NCI-H1930 (cell line): ENCODE data around the gene MRPS17.
"Not testable (repeated sequence)": the region's sequence is repeated elsewhere in the genome, so short reads cannot be mapped to it uniquely, and the experiment has no call there.

Experiments used
- DNase-seq, 2 experiments: peaks; one replicate each; lab custom pipeline; 2025; lab: John Stamatoyannopoulos, UW

MRPS17 gene

DNA sequence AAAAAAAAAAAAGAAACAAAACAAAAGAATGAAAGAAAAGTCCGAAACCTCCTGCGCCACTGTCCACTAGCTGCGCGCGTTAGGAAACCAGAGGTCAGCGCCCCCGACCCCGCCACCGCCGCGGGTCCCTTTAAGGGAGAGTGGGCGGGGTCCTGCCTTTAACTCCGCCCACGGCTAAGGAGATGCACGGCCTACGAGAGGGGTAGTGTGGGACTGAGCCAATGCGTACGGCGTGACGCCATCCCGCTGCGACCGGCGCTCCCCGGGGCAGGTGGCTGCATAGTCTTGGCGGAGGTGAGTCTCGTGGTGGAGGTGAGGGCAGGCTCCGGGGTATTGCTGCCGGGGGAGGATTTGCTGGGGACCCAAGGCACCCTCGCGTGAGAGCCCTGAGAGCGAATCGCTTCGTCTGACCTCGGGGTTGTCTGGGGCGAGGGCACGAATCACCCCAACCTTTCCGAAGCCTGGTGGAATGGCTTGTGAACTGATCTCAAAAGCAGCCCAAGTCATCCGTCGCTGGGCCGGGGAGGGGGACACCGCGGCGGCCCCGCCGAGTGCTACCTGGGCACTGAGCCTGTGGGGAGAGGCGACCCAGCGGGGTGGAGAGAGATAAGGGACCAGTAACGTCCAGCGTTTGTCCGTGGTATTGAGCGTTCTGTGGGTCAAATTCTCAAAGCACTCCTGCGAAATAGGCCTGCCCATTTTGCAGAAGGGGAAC is at the start of gene MRPS17:
MRPS17 (plus strand) TSS at position 241 of the 715 bp plus-strand sequence. CDS start 1,319 bp downstream, outside the sequence.
- peak; percentile 90 to 91 for DNase-seq

DNA sequence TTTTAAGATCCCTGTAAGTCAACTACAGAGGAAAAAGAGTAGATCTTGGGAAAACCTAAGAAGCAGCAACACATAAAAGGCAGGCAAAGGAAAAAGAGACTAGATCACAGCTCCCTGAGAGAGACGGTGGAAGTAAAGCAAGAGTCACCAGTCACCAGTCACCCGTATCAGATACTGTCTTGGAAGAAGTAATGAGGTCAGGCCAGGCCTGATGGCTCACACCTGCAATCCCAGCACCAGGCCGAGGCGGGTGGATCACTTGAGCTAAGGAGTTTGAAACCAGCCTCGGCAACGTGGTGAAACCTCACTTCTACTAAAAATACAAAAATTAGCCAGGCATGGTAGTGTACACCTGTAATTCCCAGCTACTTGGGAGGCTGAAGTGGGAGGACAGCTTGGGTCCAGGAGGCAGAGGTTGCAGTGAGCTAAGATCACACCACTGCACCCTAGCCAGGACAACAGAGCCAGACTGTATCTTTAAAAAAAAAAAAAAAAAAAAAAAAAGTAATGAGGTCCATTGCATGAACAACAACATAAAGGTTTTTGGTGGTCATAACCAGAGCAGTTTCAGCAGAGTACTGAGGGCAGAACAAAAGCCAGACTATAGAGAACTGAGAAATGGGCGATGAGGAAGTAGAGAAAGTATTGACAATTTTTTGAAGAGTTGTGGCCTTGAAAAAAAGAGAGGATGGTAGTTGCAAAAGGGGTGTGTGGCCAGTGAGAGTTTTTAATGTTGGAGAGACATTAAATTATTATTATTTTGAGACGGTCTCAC is 47.5 kb upstream of the MRPS17 start:
- DNase-seq, result no peak

DNA sequence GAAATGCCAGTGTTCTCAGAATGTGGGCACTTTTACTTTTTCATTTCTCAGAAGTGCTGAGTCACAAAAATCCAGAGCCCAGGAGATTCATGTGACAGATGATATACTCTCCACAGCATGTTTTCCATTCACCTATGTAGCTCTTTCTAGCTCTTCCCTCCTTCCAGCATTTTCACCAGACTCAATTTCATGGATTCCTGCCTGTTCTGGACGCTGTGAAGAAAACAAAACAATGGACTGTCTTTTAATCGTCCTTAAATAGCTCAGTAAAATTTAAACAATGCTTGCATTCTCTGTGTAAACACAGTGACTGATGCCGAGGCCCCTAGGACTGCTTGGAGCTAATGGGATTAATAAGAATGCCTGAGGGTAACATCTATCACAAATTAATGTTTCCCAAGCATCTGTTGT is 38.9 kb upstream of the MRPS17 start:
- DNase-seq, result no peak

DNA sequence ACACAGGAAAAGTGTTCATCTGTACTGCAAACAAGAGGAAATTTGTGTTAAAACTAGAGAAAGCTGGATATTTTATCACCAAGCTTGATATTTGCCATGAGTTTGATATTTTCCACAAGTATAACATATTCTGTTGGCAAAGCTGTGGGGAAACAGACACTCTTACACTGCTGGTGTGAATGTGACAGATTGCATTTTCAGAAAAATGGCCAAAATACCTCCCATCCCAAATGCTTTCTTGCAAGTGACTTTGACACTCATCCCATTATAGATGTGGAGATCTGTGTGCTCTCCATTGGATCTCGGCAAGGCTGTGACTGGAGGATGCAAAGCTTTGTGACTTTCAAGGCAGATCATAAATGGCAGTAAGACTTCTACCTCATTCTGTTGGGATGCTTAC is 33.9 kb upstream of the MRPS17 start:
- no peak for DNase-seq

DNA sequence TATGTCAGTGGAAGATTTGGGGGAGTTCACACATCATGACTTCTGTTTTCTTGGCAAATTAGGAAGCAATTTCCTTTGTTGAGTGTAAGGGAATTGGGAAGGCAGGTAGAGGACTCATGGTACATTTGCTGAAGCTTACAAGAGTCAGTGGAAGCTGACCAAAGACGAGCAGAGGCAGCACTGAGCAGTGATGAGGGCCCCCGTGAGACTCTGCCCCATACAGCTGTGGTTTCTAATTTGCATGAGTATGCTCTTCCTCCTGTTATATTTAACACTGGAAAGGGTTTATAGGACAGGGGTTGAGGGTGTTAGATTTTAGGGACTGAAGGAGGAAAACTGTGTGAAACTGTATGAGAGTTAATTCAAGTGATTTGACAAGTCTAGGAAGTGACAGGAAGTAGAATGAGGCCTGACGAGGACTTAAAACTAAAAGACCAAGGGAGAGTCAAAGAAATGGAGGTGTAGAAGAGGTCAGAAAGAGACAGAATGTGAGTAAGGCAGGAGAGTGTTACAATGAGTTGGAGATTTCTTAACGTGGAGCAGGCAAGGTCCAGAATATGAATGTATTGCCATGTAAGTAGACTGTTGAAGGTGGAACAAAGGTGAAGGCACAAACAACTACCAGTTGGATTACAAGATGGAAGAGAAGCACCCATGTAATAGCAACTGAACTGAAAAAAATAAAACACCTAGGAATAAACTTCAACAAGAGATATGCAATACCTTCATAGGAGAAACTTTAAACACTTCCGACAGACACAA is 23.5 kb upstream of the MRPS17 start:
- DNase-seq, result no peak

DNA sequence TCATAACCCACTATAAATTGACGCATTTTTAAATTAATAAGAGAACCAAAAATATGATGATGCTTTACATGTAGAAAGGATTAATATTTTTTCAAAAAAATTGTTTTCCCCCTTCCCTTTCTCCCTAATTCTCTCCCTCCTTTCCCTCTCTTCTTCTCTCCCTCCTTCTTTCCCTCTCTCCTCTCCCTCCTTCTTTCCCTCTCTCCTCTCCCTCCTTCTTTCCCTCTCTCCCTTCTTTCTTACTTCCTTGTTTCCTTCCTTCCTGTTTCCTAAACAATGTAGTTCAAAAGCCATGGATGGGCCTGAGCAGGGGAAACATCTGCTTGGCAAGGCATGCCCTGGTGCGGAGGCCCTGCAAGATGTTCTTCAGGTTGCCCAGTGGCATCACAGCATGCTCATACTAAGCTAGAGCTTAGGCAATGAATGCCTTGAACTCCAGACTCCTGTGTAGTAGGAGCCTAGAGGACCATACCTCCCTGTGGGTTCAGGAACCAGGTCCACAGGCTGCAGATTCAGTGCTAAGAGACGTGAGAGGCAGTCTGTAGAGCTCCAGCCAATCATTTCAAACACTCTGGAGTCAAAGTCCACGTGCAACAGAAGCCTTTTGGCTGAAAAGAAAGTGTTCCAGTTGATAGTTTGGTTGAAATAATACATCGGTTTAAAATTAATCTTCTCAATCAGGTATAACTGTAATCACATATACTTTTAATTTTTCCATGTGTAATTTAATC is 20.1 kb upstream of the MRPS17 start:
- no peak for DNase-seq

DNA sequence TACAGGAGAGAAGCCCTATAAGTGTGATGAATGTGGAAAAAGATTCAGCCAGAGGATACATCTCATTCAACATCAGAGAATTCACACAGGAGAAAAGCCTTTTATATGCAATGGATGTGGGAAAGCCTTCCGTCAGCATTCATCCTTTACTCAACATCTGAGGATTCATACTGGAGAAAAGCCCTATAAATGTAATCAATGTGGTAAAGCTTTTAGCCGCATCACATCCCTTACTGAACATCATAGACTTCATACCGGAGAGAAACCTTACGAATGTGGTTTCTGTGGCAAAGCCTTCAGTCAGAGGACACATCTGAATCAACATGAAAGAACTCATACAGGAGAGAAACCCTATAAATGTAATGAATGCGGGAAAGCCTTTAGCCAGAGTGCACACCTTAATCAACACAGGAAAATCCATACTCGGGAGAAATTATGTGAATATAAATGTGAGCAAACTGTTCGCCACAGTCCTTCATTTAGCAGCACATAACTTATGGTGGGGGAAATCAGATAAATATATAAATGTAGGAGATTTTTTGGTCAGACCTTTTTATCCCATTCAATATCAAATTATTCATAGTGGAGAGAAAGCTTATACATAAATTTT is 12.1 kb upstream of the MRPS17 start:
- DNase-seq, result no peak

DNA sequence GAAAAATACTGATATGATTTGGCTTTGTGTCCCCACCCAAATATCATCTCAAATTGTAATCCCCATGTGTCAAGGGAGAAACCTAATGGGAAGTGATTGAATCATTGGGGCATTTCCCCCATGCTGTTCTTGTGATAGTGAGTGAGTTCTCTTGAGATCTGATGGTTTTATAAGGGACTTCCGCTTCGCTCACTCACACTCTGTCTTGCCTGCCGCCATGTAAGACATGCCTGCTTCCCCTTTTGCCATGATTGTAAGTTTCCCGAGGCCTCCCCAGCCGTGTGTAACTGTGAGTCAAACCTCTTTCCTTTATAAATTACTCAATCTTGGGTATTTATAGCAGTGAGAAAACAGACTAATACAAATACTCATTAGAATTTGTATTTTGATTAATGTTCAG is 5.1 kb upstream of the MRPS17 start:
- DNase-seq, result no peak

DNA sequence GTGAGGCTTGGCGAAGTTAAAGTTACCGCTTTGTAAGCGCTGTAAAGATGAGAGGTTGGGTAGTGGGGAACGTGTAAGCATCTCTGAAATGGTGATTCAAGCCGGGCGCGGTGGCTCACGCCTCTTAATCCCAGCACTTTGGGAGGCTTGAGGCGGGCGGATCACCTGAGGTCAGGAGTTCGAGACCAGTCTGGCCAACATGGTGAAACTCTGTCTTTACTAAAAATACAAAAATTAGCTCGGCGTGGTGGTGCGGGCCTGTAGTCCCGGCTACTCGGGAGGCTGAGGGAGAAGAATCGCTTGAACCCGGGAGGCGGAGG is 635 bp downstream of the MRPS17 start:
- not testable (repeated sequence) for DNase-seq

DNA sequence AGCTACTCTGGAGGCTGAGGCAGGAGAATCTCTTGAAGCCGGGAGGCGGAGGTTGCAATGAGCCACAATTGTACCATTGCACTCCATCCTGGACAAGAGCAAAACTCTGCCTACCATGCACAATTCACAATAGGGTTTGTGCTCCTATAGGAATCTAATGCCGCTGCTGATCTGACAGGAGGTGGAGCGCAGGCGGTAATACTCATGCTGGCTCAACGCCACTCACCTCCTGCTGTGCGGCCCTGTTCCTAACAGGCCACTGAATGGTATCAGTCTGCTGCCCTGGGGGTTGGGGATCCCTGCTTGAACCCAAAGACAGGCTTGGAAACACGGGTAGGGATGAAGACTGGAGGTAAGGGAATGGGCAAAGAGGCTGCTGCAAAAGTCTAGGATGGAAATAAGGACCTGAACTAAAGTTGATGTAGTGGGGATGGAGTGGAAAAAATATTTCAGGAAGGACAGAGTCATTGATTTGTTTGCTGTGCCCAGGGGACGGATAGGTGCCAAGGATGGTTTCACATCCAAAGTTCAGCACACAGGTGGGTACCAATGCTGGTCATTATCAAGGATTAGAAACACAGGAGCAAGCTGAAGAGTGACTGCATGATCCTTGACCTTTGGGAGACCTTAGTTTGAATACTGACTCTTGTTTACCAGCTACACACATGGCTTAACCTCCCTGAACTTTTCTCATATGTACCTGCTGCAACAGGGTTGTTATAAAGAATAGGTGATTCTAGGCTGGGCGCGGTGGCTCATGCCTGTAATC is 2.2 kb downstream of the MRPS17 start:
- DNase-seq, result no peak

DNA sequence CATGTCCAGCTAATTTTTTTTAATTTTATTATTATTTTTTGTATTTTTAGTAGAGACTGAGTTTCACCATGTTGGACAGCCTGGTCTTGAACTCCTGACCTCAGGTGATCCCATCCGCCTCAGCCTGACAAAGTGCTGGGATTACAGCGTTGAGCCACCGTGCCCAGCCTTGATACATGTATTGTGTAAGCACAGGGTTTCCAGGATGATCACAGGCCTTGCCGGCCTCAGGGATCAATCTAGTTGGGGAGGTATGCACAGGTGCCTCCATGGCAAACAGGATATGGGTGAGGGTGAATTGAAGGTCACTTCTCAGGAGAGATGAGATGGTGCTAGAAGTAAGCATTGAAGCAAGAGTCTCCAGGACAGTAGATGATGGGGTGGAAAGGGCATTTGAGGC is 5.5 kb downstream of the MRPS17 start:
- no peak for DNase-seq

DNA sequence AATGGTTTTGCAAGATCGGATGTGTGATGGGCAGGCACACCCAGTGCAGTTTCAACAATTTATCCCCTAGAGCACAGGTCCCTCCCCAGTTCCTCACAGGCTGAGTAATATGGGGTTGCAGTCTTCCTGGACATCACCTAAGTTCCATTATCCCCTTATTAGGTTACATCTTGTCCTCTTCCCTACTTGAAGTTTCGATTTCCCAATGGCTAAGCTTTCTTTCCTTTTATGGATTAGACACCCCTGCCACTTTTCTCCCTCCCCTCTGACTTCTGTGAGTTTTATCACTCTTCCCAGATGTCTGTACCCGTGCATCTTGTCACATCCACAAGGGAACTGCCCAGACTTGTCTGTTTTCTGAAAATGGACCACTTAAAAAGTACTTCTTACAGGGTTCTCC is 10.3 kb downstream of the MRPS17 start:
- no peak for DNase-seq

DNA sequence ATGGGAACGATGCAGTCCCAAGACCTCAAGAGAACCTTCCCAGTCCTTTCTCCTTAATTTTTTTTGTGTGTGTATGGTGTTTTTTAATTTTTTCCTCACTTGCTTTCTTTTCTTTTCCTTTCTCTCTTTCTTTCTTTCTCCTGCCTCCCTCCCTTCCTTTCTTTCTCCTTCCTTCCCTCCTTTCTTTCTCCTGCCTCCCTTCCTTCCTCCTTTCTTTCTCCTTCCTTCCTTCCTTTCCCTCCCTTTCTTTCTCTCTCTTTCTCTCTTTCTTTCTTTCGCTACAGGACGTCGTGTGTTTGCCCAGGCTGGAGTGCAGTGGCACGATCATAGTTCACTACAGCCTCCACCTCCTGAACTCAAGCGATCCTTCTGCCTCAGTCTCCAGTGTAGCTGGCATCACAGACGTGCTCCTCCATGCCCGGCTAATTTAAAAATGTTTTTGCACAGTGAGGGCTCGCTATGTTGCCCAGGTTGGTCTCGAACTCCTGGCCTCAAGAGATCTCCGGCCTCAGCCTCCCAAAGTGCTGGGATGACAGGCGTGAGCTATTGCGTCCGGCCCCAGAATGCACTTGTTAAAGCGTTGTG is 12.0 kb downstream of the MRPS17 start:
- DNase-seq, result no peak

DNA sequence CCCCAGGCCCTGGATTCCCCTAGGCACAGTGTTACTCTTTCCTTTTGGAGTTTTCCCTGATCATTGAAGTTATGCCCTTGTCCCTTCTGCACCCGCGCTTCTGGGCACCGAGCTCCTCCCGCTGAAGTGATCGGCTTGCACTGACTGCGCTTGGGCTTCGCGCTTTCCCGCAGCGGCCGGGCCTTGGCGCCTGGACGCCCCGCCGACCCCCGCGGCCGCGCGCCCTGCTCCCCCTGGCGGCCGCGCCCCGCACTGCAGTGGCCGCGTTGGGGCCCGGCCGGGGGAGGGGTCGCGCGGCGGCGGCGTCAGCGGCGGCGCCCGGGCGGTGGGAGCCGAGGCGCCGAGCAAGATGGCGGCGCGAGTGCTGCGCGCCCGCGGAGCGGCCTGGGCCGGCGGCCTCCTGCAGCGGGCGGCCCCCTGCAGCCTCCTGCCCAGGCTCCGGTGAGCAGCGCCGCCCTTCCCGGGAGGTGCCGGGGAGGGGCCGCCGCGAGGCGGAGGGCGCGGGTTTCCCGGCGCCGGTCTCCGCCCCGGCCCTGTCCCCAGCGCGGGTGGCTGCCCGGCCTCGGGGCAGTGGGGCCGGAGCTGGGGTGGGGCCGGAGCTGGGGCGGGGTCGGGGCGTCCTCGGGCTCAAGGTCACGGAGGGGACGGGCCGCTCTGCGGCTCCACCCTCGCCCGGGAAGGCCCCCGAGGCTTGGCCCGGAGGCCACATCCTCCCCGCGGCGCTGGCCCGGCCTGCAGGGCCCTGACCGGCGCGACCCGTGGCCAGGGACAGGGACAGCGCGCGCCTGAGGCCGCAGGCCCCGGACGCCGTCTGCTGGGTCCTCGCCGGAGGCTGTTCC is 12.8 kb downstream of the MRPS17 start, which contains the start of gene NIPSNAP2:
NIPSNAP2 (plus strand) TSS at position 325 of the 839 bp plus-strand sequence; CDS start at position 350, 25 bp downstream.
- DNase-seq, result peak; percentile 46 to 85

DNA sequence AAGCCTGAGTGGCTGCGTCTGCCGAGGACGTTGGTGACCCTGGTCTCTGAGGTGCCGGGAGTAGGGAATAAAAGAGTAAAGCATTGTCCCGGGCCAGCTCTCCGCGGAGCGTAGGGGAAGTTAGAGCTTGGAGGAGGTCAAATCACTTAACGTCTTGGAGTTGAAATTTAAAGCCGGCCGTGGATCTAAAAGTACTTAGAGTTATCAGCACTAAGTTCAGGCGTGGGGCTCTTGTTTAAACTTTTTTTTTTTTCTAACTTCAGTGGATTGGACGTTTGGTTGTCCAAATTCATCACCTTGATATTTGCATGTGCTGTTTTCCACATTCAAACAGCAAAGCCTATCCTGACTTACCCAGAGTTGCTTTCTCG is 13.4 kb downstream of the MRPS17 start:
- DNase-seq, result peak in 1 of 2 experiments; percentile 14

DNA sequence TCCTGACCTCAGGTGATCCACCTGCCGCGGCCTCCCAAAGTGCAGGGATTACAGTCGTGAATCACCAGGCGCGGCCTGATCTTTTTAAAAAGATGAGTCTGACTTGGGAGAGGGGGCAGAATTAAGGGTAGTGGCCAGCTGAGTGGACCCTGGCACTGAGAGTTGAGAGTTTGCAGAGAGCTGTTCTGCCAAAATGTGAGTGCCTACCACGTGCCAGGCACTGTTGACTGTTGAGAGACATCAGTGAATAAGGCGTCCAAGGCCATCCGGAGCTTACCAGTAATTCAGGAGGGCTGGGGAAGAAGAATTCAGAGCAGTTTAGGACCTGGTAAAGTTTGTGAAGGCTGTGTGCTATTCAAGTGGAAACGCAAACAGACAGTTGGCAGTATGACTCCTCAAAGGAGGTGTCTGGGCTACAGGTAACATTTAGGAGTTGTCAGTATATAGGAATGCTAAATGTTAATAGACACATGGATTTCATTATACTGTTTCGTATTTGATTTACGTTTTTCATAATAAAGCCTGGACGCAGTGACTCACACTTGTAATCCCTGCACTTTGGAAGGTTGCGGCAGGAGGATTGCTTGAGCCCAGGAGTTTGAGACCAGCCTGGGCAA is 14.2 kb downstream of the MRPS17 start:
- DNase-seq, result no peak

DNA sequence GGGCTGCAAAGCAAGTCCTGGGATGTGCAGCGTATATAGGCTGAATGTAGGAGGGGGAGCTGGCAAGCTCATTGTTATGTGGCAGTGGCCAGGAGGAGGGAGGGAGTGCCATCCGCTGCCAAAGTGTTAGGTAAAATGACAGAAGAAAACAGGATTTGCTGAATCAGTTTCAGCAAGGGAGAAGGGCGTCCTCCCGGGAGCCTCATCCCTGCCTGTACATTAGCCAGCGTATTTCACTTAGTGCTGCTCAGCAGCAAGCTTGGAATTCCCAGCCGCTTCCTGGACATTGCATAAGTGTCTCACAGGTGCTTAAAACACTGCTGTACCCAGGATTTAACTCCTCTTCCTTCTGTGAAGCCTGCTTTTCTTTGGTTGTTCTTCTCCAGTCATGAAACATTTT is 15.2 kb downstream of the MRPS17 start:
- DNase-seq, result no peak

DNA sequence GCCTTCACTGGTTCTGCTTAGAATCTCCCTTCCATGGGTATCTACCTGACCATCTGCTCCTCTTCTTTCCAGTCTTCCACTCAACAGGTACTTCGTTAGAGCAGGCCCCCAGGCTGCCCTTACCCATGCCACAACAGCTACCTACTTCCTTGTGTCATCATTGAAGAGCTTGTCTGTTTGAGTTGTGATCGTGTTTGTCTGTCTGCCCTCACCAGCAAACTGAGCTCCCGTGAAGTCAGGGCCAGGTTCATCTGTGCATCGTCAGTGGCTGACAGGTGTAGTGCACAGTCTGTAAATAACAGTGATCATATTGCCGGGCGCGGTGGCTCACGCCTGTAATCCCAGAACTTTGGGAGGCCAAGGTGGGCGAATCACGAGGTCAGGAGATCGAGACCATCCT is 17.7 kb downstream of the MRPS17 start:
- DNase-seq, result no peak

DNA sequence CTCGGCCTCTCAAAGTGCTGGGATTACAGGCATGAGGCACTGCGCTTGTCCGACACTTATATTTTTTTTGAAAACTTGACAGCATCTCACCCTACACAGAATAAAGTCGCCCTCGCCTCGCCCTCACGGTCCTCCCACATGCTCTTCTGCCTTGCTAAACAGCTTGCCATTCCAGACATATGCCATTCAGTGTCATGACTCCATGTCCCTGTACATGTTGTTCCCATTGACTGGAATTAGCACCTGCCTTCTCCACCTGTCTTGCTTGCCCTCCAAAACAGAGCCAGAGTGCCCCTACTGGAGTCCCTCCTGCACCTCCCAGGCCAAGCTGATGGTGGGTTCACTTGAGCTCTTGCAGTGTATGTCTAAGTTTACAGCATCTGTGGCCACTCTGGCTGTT is 18.9 kb downstream of the MRPS17 start:
- no peak for DNase-seq
